ENCODE measurements around the gene ZSCAN18.

Gene ZSCAN18

DNA sequence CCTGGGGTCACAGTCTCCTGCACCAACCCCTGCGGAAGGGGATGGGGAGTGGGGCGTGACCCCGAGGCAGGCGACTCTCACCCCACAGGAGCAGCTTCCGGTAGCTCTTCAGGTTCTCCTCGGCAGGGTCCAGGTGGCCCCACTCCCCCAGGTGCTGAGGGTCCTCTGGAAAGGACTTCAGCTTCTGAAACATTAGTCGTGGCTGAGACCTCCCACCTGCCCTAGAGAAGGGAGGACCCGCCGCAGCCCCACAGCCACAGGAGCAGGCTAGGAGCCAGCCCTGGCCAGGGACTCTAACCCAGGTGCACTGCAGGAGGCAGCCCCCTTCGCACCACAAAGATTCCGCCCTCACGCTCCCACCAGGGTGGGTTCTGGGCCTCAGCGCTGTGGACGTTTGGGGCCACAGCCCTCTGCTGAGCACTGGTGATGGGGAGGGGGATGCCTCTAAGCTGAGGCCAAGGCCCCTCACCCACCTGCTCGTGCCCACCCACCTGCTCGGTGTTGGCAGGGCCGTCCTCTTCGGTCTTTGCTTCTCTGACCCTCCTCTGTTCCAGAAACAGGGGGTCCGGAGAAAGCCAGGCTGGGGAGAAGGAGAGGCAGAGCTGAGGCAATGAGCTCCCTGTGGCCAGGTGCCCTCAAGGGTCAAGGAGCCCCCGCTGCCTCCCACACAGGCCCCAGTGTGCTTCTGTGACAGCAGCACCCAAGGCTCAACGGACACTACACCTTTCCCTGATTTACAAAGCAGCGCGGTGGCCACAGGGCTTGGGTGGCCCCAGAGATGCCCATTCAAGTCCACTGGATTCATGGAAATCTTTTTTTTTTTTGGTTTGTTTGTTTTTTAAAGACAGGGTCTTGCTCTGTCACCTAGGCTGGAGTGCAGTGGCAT is 11.0 kb downstream of the ZSCAN18 start:
- DNase-seq: no peak

DNA sequence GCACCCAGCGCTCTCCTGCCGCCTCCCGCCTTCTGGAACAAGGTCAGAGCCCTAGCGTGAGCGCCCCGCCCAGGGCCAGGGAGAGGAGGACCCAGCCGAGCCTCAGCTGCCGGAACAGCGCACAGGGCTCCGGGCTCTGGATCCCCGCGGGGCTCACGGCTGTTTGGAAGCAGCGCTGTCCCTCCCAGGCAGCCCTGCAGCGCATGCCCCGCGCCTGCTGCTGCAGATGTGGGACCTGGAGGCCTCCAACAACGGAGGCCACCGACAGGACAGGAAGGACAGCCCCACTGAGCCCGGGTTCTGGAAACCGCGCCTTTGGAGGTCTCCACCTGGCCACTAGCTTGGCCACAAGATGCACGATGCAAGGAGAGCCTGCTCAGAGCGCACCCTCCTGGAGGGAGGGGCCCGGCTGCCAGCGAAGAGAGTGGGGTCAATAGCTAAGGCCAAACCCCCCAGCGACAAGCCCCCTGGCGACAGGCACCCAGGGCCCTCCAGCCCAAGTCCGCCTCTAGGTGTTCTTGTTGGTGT is 12.6 kb downstream of the ZSCAN18 start:
- no peak for DNase-seq

DNA sequence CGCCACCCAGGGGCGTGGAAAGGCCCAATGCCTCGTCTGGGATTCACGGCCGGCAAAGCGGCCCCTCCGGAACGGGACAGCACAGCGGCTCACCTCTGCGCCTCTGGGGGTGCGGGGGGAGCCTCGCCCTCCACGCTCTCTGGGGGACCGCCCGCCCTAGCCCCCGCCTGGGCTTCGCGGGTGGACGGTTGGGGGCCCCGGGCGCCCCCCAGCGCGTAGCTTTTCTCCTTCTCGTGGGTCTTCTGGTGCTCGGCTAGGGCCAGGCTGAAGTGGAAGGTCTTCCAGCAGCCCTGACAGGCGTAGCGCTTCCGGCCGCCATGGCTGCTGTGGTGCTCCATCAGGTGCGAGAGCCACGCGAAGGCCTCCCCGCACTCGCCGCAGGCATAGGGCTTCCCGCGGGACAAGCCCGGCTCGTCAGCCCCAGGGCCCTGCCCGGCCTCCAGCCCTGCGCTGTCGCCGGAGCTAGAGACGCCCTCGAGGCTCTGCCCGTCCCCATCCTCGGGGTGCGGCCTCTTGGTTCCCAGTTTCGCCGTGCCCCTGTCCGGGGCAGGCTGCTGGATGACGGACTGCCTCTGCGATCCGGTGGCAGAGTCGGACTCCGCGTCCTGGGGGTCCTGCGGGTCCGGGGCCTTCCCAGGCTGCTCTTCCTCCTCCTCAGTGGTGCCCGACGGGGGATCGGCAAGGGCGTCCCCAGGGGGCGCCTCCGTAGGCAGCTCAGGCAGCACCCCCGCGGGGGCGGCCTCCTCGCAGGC is 13.3 kb downstream of the ZSCAN18 start:
- no peak for DNase-seq

DNA sequence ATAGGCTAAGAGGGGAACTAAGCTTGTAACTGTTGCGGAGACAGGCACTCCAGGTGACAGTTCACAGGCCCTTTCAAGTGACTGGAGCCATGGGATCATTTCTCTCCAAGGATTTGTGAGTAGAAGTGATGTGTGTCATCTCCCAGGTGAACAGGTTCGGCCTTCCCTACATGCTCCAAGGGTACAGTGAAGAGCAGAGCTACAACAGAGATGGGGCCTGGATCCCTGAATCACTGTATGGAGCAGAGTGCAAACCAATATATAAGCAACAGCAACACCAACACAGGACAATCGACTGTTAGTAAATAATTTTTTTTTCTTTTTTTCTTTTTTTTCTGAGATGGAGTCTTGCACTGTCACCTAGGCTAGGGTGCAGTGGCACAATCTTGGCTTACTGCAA is 15.0 kb downstream of the ZSCAN18 start:
- no peak for DNase-seq

DNA sequence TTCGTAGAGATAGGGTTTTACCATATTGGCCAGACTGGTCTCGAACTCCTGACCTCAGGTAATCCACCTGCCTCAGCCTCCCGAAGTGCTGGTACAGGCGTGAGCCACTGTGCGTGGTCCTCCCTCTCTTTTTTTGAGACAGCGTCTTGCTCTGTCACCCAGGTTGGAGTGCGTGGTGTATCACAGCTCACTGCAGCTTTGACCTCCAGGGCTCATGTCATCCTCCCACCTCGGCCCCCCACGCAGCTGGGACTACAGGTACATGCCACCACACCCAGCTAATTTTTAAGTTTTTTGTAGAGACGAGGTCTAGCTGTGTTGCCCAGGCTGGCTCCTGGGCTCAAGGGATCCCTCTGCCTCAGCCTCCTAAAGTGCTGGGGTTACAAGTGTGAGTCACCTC is 18.2 kb downstream of the ZSCAN18 start:
- DNase-seq: no peak

DNA sequence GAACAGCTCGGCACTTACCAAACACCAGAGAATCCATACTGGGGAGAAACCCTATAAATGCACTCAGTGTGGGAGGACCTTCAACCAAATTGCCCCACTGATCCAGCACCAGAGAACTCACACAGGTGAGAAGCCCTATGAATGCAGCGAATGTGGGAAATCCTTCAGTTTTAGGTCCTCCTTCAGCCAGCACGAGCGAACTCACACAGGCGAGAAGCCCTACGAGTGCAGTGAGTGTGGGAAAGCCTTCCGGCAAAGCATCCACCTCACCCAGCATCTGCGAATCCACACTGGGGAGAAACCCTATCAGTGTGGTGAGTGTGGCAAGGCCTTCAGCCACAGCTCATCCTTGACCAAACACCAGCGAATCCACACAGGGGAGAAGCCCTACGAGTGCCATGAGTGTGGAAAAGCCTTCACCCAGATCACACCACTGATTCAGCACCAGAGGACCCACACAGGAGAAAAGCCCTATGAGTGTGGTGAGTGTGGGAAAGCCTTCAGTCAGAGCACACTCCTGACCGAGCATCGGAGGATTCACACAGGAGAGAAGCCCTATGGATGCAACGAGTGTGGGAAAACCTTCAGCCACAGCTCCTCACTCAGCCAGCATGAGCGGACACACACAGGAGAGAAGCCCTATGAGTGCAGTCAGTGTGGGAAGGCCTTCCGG is 30.7 kb downstream of the ZSCAN18 start:
- DNase-seq: no peak

DNA sequence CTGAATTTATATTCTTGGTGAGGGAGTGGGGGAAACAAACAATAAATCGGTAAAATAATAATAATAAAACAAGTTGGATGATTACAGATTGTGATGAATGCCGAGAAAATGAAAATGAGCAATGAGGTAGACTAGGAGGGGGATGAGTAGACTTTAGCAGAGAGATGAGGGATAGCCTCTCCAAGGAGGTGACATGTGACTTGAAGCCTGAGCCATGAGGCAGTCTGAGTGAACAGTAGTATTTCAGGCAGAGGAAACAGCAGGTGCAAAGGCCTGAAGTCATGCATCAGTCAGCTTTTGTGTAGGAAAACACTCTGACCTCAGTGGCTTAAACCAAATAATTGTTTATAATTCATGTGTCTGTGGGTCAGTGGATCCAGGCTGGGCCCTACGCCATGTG is 34.3 kb downstream of the ZSCAN18 start:
- DNase-seq: no peak

- no peak for DNase-seq
Observed at GRCh38 chr19:58060231-58060630, 37.8 kb downstream of the ZSCAN18 start.

DNA sequence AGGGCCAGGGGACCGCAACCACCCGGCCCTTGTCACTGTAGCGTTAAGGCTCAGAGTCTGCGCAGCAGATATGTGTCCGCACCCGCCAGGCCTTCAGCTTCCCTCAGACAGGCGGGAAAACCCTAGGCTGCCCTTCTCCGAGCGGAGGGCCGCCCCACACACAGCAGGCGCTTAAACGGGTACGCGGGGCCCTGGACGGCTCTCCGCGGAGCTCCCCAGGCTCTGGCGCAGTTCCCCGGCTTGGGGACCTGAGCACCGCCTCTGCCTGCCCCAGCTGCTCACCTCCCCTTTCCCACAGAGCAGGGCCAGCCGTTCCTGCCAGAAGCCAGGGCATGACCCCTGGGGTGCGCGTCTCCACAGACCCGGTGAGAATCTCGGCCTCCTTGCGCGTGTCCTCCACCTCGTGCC is 38.4 kb downstream of the ZSCAN18 start:
- no peak for DNase-seq

- DNase-seq: no peak
Observed at GRCh38 chr19:58059003-58059670, 38.9 kb downstream of the ZSCAN18 start, which contains the start of gene ZNF135. Gene ZNF135, plus strand, starts transcription at chr19:58059282. Its CDS starts 721 bp downstream, at chr19:58060003.

GRCh38 chr19:58058467-58058866 is 39.6 kb downstream of the ZSCAN18 start:
- DNase-seq: no peak

DNA sequence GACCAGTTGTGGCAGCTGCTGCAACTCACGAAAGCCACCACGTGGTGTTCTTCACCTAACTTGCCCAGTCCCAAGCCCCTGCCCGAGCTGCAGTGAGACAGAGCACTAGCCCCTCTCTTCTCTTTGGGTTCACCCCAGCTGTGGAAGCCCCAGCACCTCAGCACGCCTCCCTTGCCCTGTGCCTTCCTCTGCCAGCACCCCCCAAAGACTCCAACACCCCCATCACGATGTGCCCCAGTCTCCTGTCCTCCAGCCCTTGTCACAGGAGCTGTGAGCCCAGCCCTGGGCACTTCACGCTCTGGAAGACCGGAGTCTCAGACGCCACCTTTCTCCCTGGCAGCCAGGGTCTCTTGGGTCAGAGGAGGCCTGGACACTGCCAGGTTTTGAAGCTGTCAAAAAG is 41.2 kb downstream of the ZSCAN18 start:
- no peak for DNase-seq

GRCh38 chr19:58056261-58056660 is 41.8 kb downstream of the ZSCAN18 start:
- DNase-seq: no peak

DNA sequence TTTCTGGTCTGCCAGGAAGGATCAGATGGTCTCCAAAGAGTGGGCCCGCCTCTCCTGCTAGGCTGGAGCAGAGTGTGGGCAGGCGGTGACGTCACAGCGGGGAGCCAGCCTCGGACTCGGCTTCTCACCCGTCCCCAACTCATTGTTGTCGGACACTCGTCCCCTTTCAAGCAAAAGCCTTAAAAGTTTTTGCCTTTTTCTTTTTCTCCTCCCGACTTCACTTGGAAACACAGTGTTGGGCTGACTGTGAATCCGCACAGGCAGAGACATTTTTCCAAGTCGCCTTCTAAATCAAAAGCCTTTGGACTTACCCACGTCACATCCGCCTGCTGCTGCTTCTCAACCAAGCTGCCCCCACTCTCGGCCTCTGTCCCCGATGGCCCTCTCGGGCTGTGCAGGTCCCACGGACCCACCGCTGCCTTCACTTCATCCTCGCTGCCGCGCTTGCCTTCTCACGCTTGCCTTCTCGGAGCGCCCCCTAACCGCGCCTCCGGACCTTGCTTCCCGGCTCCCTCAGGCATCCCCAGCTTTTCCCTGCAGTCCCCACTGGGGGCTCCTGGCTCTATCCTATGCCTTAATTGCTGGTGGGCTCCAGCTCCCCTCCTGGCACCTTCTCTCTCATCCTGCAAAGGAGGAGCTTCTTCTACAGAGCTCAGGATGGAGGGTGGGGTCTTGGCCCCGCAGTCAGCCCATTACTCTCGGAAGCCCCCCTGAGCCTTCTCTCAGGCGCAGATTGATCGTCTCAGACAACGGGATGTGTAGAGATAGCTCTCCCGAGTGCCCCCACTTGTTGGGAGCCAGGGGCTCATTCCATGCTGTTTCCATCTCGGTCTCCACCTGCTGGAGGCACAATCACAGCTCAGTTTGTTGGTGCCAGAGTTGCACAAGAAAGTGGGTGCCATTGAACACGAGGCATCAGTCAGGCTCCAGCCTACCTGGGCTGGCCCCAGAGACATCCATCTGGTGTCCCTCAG is 42.8 kb downstream of the ZSCAN18 start:
- DNase-seq: no peak

DNA sequence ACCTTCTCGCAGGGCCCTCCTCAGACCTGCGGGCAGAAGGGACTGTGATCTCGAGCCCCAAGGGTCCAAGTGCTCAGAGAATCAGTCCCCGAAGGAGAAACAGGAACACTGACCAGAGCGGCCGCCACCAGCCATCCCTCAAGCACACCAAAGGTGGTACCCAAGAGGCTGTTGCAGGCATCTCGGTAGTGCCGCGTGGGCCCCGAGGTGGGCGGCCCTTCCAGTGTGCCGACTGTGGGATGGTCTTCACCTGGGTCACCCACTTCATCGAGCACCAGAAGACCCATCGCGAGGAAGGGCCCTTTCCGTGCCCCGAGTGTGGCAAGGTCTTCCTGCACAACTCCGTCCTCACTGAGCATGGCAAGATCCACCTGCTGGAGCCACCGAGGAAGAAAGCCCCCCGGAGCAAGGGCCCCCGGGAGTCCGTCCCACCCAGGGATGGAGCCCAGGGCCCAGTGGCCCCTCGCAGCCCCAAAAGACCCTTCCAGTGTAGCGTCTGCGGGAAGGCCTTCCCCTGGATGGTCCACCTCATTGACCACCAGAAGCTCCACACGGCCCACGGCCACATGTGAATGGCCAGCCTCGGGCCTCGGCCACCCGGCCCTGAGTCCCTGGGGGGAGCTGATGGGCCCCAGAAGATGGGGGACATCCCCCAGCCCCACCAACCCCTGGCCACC is 44.4 kb downstream of the ZSCAN18 start:
- no peak for DNase-seq

- DNase-seq: no peak
Observed at GRCh38 chr19:58052256-58052655, 45.8 kb downstream of the ZSCAN18 start.

- no peak for DNase-seq
Observed at GRCh38 chr19:58047672-58048071, 50.4 kb downstream of the ZSCAN18 start.

- no peak for DNase-seq
Observed at GRCh38 chr19:58046856-58047255, 51.2 kb downstream of the ZSCAN18 start.

DNA sequence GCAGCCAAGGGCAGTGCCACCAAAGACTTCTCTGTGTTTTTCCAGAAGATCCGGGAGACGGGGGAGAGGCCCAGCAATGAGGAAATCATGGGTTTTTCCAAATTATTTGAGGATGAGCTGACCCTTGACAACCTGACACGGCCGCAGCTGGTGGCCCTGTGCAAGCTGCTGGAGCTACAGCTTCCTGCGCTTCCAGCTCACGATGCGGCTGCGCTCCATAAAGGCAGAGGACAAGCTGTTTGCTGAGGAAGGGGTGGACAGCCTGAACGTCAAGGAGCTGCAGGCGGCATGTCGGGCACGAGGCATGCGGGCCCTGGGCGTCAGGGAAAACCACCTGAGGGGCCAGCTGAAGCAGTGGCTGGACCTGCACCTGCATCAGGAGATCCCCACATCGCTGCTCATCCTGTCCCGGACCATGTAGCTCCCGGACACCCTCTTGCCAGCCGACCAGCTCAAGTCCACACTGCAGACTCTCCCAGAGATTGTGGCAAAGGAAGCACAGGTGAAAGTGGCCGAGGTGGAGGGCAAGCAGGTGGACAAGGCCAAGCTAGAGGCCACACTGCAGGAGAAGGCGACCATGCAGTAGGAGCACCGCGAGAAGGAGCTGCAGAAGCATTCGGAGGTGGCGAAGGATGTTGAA is 52.5 kb downstream of the ZSCAN18 start:
- DNase-seq: no peak

- DNase-seq: no peak
Observed at GRCh38 chr19:58044886-58045285, 53.1 kb downstream of the ZSCAN18 start.

All from NCI-H146 (cell line).